Left ventricle myocardium inferior (tissue), 1 donor: Measurements from ENCODE around the gene ASNSD1. TPM values are rescaled to one million over a fixed set of nuclear protein-coding genes. Genes with fewer than 3 reads are reported as not detected.

Experiments
- total RNA-seq: library from RNA; stranded (reverse); fragmentation: NEBNext Ultra II Directional; extraction: Animal tissue kit (Norgen Biotek cat#: 25700); gene quantifications from one replicate; pipeline ENCODE4 v1.2.1, GENCODE V29; 2021
- donor health status: DM: no; HTN: yes; CAD: no; lungs with severe emphysema.

ASNSD1 gene
- total RNA-seq, 1 donor from 2014 or later: 31.6 TPM

Other genes starting within 250 kb of the ASNSD1 start
- 17.0 TPM for gene WDR75, start 220.0 kb upstream of the ASNSD1 start, total RNA-seq
- 44.0 TPM for gene SLC40A1, start 80.7 kb upstream of the ASNSD1 start, total RNA-seq
- 9.9 TPM for gene ANKAR, start 13.2 kb downstream of the ASNSD1 start, total RNA-seq
- 9.8 TPM for gene OSGEPL1, start 101.3 kb downstream of the ASNSD1 start, total RNA-seq
- gene ORMDL1, start 122.9 kb downstream of the ASNSD1 start, total RNA-seq: 27.7 TPM
- gene PMS1, start 123.0 kb downstream of the ASNSD1 start, total RNA-seq: 11.0 TPM